Colonic mucosa (tissue), 4 donors: ENCODE measurements around the gene DST. TPM values are rescaled to one million over a fixed set of nuclear protein-coding genes. Genes with fewer than 3 reads are reported as not detected.
"Not testable (repeated sequence)": the region's sequence is repeated elsewhere in the genome, so short reads cannot be mapped to it uniquely, and the experiment has no call there.

Experiments used
- DNase-seq: peaks from one replicate; pipeline ENCODE4 v3.0.0-alpha.2; 2020
- H3K27ac ChIP-seq: fragments of 200-600 bp; one replicate; pipeline ENCODE4 v1.8.0; 2021
- H3K27me3 ChIP-seq: fragments of 200-600 bp; one replicate; pipeline ENCODE4 v1.8.0; 2021
- H3K36me3 ChIP-seq: fragments of 200-600 bp; one replicate; pipeline ENCODE4 v1.8.0; 2021
- H3K4me1 ChIP-seq: fragments of 200-600 bp; one replicate; pipeline ENCODE4 v1.8.0; 2021; ENCODE audit warnings: mild to moderate bottlenecking
- H3K4me3 ChIP-seq: fragments of 200-600 bp; one replicate; pipeline ENCODE4 v1.8.0; 2021
- H3K9ac ChIP-seq, 2 donors: one replicate each; pipeline ENCODE4 v1.7.0; 2013; ENCODE audit warnings: control low read depth in 2 of 2, low read depth in 2 of 2, low read length in 2 of 2
- H3K9me3 ChIP-seq: fragments of 200-600 bp; one replicate; pipeline ENCODE4 v1.8.0; 2021
- CTCF ChIP-seq: fragments of 200-600 bp; IDR thresholded peaks from one replicate; pipeline ENCODE4 v1.8.0; 2022; ENCODE audit warnings: antibody characterized with exemption, mild to moderate bottlenecking
- intact Hi-C: fragments of 100-400 bp; cut with DNase I; formaldehyde crosslinking; loops from one replicate; pipeline ENCODE4 v1.14.1; 2022
- total RNA-seq, 2 donors: library from RNA; stranded (reverse); fragmentation: NEBNext Ultra II Directional in 1 of 2; extraction: Animal tissue kit (Norgen Biotek cat#: 25700) in 1 of 2; gene quantifications; one replicate each; pipeline ENCODE4 v1.2.1, GENCODE V29; 2021
- donor health status: healthy.
- donor health status: DM: no; HTN: no; CAD: no.
- donor health status: DM: no; HTN: no; CAD: no.

The DST gene
- total RNA-seq, 2 donors from 2014 or later, result 115 to 197 TPM

DNA sequence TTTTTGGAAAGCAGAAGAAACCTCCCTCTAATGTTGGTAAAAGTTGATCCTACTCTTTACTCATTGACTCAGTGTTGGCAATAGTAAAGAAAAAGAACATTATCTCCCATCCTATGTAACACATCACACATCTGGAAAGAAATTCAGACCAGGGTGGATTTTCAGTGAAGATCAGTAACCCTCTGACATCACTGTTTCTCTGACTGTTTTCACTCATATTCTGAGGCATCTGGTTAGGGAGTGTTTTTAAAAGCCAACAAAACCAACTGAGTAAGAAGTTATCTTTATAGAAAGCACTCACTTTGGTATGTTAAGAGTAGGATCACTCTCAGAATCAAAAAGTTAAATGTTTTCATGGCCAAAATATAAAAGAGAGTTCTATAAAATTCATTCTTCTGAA is 143.6 kb downstream of the DST start:
- Histone ChIP-seq H3K36me3 (no peaks in the 10 kb centered on the region), H3K9me3 (no peaks in the 10 kb centered on the region)

DNA sequence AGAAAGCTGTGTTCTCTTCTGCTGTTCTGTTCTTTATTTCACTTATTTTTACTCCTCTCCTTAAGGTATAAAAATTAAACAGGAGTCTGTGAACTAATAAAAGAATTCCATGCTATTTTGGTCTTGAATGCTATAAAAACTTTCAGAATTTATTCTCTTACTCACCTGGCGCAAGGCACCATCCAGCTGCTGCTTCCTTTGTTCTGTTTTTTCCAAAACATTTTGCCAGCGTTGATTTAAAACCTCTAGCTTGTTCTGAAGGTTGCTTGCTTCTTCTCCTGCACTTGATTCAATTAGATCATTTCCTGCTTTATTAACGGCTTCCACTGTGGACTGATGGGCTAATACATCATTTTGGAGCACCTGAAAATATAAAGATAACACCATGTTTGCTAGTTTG is 145.0 kb downstream of the DST start:
- no peak for TF ChIP-seq CTCF
- Histone ChIP-seq H3K9ac (no peak overlapping the region), H3K36me3 (no peaks in the 10 kb centered on the region), H3K4me3 (no peak overlapping the region), H3K4me1 (no peaks in the 10 kb centered on the region), H3K27me3 (no peaks in the 10 kb centered on the region), H3K9me3 (no peaks in the 10 kb centered on the region), H3K27ac (no peak overlapping the region)
- intact Hi-C loops, result no loop called here
- DNase-seq, result no peak

More for the DNA sequence above, 143.6 kb downstream of the DST start:
- no peaks in the 10 kb centered on the region for H3K27me3 ChIP-seq
- no peak for DNase-seq
- H3K27ac ChIP-seq, result no peak overlapping the region
- H3K4me3 ChIP-seq, result no peak overlapping the region
- no peak overlapping the region for H3K9ac ChIP-seq
- intact Hi-C loops, result no loop called here
- no peaks in the 10 kb centered on the region for H3K4me1 ChIP-seq
- no peak for TF ChIP-seq CTCF

- Histone ChIP-seq H3K4me3 (no peak overlapping the region), H3K36me3 (no peaks in the 10 kb centered on the region), H3K27me3 (no peaks in the 10 kb centered on the region), H3K9ac (no peak overlapping the region), H3K27ac (no peak overlapping the region), H3K4me1 (no peaks in the 10 kb centered on the region), H3K9me3 (no peaks in the 10 kb centered on the region)
- DNase-seq, result no peak
- TF ChIP-seq CTCF, result no peak
- intact Hi-C loops, result no loop called here
Observed at GRCh38 chr6:56497240-56497639, 145.4 kb downstream of the DST start.

DNA sequence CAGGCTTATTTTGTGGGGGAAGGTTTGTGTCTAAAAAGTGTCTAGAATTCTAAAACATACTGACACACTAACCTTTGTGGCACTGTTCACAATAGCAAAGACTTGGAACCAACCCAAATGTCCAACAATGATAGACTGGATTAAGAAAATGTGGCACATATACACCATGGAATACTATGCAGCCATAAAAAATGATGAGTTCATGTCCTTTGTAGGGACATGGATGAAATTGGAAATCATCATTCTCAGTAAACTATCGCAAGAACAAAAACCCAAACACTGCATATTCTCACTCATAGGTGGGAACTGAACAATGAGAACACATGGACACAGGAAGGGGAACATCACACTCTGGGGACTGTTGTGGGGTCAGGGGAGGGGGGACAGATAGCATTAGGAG is 146.0 kb downstream of the DST start:
- DNase-seq, H3K27ac ChIP-seq, H3K27me3 ChIP-seq, H3K9ac ChIP-seq, H3K9me3 ChIP-seq, H3K4me1 ChIP-seq, H3K4me3 ChIP-seq, H3K36me3 ChIP-seq, intact Hi-C loops: not testable (repeated sequence)

- no peaks in the 10 kb centered on the region for H3K27me3 ChIP-seq
- no peak for TF ChIP-seq CTCF
- DNase-seq, result no peak
- H3K4me3 ChIP-seq, result no peak overlapping the region
- intact Hi-C loops, result no loop called here
- H3K36me3 ChIP-seq, result no peaks in the 10 kb centered on the region
- H3K9ac ChIP-seq, result no peak overlapping the region
- H3K4me1 ChIP-seq, result no peaks in the 10 kb centered on the region
- no peak overlapping the region for H3K27ac ChIP-seq
- no peaks in the 10 kb centered on the region for H3K9me3 ChIP-seq
Observed at GRCh38 chr6:56495654-56496053, 147.0 kb downstream of the DST start.

DNA sequence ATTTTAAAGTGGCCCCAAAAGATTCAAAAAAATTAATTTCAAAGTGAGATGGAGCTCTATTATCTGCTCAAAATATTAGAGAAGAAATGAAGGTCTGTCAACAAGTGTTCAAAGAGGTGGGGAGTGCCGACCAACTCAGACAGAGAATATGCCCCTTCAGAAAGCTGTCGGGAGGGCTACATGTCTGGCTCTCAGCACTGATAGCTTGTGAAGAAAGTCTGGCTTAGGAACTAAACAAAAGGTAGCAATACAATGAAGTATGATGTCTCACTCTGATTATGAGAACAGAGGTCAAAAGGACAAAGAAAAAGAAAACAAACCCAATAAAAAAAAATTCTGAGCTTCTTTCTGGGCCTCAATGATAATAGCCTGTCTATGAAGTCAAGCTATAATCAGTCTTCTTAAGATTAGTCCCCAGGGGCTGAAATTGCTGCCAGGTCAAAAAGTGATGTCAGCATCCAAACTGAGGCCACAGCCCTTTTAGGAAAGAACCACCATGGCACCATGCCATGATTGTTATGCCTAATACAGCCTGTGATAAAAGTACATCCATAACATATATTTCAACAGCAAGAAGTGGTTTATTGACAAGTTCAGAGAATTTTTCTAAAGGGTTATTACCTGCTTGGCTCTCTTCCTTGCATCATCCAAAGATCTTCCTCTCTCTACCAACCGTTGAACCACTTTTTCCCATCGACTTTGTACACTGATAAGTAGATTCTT is 150.9 kb downstream of the DST start:
- Histone ChIP-seq H3K27ac (no peak overlapping the region), H3K36me3 (no peaks in the 10 kb centered on the region), H3K9ac (no peak overlapping the region), H3K4me1 (no peaks in the 10 kb centered on the region), H3K9me3 (no peaks in the 10 kb centered on the region), H3K4me3 (no peak overlapping the region), H3K27me3 (no peaks in the 10 kb centered on the region)
- TF ChIP-seq CTCF, result no peak
- DNase-seq, result no peak
- intact Hi-C loops, result no loop called here
